DMS153 treated with DMSO at 0.1 percent for 48 hours (cell line): Measurements from ENCODE around the gene SLC16A13.
"Not testable (repeated sequence)": the region's sequence is repeated elsewhere in the genome, so short reads cannot be mapped to it uniquely, and the experiment has no call there.

Experiments
- DNase-seq: peaks from one replicate; lab custom pipeline; 2025; ENCODE audit not compliant: unreplicated experiment; lab: John Stamatoyannopoulos, UW

The SLC16A13 gene, protein sequence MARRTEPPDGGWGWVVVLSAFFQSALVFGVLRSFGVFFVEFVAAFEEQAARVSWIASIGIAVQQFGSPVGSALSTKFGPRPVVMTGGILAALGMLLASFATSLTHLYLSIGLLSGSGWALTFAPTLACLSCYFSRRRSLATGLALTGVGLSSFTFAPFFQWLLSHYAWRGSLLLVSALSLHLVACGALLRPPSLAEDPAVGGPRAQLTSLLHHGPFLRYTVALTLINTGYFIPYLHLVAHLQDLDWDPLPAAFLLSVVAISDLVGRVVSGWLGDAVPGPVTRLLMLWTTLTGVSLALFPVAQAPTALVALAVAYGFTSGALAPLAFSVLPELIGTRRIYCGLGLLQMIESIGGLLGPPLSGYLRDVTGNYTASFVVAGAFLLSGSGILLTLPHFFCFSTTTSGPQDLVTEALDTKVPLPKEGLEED

DNA sequence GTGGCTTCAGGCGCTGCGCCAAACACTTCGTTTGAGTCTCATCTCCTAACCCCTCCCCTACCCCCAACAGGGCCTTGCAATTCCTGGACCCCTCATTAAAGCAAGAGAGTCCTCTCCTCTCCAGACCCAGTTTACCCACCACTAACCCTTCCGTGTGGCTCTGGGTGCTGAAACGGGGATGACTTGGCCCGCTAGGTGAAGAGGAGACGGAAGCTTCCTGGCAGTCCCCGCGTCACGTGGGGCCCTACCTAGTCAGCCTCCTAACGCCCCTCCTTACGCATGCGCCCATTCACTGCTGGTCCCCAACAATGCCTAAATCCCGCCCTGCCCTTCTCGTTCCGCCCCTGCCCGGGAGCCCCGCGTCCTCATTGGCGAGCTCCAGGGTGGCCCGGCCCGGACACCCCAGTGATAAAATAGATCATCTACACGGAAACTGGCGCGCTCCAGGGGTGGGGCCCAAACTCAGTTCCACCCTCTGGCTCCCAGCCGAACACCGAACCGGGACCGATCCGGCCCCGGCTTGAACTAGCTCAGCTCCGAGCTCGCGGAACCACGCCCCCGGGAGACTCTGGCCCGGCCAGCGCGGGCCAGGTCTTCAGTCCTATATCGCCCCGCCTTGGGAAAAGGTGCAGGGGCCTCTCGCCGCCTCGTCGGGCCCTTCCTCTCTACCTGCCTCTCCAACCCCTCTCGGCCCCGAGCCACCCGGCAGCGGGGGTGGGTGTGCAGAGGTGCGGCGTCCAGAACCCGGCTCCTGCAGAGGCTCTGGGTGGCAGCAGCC is at the start of gene SLC16A13:
Gene SLC16A13 (plus strand): TSS at position 425 of the 778 bp plus-strand sequence. CDS start 368 bp downstream, outside the sequence.
- DNase-seq: peak; percentile 66

- no peak for DNase-seq
These were observed 49.1 kb upstream of the SLC16A13 start for GRCh38 chr17:6986676-6987075.

GRCh38 chr17:6989779-6990178 is 46.0 kb upstream of the SLC16A13 start:
- DNase-seq: no peak

DNA sequence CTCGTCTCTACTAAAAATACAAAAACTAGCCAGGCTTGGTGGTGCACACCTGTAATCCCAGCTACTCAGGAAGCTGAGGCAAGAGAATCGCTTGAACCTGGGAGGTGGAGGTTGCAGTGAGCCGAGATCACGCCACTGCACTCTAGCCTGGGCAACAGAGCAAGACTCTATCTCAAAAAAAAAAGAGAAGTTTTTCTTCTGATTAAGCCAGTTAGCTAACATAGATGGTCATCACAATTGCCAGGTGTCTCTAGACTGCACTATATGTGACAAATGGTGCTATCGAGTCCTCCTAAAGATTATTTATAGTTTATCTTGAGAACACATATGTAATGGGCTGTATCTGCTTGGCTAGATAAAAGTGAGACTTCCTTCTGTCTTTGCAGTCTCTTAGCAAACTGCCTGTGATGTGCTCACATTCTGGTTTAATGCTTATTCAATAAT is 42.2 kb upstream of the SLC16A13 start:
- DNase-seq: not testable (repeated sequence)

DNA sequence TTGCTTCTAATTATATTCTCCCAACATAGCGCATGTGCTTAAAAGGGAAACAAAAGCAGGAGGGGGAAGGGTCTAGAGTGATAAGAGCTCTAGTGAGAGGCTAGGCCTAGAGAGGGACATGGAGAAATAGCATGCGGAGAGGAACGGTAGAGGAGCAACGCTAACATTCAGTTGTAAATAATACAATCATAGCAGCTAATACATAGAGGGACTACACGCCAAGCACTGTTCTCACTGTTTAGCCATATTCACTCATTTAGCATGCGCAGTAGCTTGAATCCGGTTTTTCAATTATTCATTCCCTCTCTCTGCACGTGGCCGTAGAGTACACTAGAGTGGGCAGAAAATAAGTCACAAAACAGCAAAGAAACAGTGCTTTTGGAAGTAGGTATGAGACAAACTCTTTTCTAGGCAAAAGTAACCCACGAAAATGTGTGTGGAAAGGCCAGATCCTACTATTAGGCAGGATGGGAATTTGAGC is 41.7 kb upstream of the SLC16A13 start:
- DNase-seq: no peak

DNA sequence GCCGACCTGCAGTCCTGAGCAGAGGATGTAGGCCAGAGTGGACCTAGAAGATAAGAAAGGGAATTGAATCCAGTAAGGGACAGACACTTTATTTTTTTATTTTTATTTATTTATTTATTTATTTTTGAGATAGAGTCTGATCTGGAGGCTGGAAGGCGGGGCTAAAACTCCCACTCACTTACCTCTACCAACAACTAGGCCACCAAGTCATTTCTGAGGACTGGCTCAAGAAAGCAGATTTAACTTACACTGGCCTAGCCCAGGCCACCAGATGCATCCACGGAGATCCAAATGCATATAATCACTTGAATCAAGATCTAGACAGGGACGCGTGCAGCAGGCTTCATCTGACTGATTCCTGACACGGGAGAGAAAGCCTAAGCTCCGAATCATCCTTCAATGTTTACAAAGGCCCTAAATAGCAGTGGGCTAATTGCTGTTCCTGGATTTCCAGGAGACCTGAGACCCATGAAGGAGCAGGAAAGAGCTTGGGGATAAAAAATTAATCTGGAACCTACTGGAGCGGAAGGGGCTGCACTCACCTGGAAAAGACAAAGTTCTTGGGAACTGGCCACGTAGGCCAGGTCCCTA is 41.1 kb upstream of the SLC16A13 start:
- no peak for DNase-seq

- no peak for DNase-seq
These were observed 40.1 kb upstream of the SLC16A13 start, which contains the start of gene ALOX12 for GRCh38 chr17:6995500-6996255. Gene ALOX12, plus strand, starts transcription at chr17:6996049. Its CDS starts 69 bp downstream, at chr17:6996118.

- DNase-seq: no peak
These were observed 39.4 kb upstream of the SLC16A13 start for GRCh38 chr17:6996256-6997011.

- DNase-seq: no peak
These were observed 38.6 kb upstream of the SLC16A13 start for GRCh38 chr17:6997171-6997570.

DNA sequence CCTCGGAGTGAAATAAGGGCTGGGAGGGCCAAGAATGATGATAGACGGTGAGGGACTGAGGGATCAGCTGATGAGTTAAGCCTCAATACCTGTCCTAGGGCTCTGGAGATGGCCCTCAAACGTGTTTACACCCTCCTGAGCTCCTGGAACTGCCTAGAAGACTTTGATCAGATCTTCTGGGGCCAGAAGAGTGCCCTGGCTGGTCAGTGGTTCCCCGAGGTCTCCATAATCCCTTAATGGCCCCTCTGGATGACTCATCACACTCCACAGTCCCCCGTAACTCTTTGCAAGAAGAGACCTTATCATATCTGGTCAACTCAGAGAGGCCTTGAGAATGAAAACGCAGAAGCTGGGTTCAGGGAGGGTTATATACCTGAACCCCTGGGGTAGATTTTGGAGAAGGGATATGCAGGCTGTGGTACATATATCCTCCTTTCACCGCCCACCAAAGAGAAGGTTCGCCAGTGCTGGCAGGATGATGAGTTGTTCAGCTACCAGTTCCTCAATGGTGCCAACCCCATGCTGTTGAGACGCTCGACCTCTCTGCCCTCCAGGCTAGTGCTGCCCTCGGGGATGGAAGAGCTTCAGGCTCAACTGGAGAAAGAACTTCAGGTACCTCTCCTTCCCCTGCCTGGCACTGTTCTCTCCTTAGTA is 36.8 kb upstream of the SLC16A13 start:
- DNase-seq: no peak

DNA sequence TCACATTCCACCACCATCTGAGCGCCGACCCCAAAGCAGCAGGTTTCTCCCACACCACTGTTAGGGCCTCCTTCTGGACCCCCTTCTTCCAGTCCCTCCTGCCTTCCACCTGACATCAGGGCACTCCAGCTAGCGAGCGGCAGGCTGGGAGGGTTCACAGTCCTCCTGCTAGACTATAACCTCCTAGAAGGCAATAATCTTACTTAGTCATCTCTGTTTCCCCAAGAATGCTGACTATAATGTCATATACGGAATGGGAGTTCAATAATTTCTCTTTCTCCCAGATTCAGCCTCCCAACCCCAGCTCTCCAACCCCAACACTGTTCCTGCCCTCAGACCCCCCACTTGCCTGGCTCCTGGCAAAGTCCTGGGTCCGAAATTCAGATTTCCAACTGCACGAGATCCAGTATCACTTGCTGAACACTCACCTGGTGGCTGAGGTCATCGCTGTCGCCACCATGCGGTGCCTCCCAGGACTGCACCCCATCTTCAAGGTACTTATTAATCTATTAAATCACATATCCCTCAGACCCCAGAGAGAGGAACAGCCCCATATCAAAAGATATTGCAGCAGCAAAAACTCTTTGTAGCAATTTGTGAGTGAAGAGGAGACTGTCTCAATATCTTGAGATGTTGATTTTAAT is 34.4 kb upstream of the SLC16A13 start:
- DNase-seq: no peak

- DNase-seq: no peak
These were observed 33.3 kb upstream of the SLC16A13 start for GRCh38 chr17:7002288-7003047.

- no peak for DNase-seq
These were observed 32.1 kb upstream of the SLC16A13 start for GRCh38 chr17:7003745-7004144.

- peak; percentile 49 for DNase-seq
These were observed 31.2 kb upstream of the SLC16A13 start for GRCh38 chr17:7004398-7005253.

DNA sequence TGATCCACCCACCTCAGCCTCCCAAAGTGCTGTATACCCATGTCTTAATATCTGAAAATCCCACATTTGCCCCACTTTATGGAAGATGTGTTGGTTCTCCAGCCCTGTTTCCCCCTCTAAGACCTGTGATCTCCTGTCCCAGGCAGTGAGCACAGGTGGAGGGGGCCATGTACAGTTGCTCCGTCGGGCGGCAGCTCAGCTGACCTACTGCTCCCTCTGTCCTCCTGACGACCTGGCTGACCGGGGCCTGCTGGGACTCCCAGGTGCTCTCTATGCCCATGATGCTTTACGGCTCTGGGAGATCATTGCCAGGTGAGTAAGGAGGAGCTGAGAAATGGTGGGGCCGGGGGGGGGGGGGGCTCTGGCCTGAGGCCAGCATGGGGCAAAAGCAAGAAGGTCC is 30.1 kb upstream of the SLC16A13 start:
- DNase-seq: no peak

GRCh38 chr17:7007143-7007542 is 28.7 kb upstream of the SLC16A13 start:
- DNase-seq: no peak

DNA sequence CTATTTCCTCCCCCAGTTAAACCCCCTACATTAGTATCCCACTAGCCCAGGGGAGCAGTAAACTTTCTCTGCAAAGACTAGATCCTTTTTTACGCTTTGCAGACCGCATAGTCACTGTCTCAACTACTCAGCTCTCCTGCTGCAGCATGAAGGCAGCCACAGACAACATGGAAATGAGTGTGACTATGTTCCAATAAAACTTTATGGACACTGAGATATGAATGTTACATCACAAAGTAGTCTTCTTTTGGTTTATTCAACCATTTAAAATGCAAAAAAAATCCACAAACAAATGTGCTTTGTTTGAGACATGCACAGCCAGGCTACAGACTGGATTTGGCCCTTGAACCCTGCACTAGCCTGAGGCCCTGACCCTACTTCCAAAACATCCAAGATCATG is 25.3 kb upstream of the SLC16A13 start:
- no peak for DNase-seq
